Adipose tissue (tissue), 3 donors: ENCODE measurements around the gene PRKCE. TPM values are rescaled to one million over a fixed set of nuclear protein-coding genes. Genes with fewer than 3 reads are reported as not detected.

Experiments
- H3K27ac ChIP-seq: one replicate; pipeline ENCODE4 v1.5.1; 2013; ENCODE audit warnings: low read depth, low read length
- WGBS, 3 donors: extraction: QIAGEN DNeasy Blood & Tissue Kit; methylation state at CpG; one replicate each; pipeline ENCODE4 v1.1.7; 2013; 5-methylcytosine and 5-hydroxymethylcytosine counted together
- polyA plus RNA-seq, 3 donors: library from polyadenylated mRNA; stranded (reverse); fragments of 200-250 nt; gene quantifications; one replicate each; pipeline ENCODE4 v1.2.3, GENCODE V29; 2013
- donor health status: healthy with polysubstance abuse.
- donor health status: Bipolar disorder and iron deficiency.
- donor health status: healthy.

Gene PRKCE
- polyA plus RNA-seq, 3 donors = 2.8 to 4.6 (median 3.5) TPM

DNA sequence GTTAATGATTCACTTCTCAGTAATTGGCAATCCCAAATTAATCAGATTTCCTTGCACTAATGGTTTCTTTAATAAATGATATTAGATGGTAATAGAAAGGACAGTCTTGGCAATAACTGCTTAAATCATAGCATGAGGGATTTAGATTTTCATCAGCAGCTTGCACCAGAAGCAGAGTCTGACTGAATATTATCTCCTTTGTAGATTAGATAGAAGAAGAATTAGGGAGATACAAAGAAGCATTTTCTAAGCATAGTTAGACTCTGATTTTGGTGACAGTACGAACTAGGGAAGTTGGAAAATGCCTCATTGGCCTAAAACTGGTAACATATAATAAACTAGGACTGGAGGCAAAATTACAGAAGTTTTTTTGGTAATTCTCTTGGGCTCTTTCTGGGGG, 412.9 kb downstream of the PRKCE start:
- H3K27ac ChIP-seq = no peak overlapping the region
- 85 to 96% (median 95%) methylated on average over 1 of the region's 1 CpG for WGBS, 3 donors

DNA sequence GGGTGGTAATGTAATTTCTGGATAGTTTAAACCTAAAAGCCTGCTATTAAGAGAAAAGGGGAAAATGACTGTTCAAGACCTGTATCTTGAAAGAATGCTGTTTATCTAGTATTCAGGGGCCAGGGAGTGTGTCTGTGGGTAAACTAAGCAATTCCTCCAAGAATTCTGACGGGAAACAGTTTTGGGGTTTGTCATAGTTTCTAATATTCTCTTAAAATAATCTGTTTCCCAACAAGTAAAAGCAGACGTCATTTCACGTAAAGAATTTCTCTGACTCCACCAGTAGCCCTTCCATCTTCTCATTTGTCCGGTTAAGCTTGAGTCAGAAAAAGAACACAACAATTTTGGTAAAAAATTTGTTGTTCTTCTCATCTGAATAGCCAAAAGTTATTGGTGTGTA, 413.7 kb downstream of the PRKCE start:
- no peak overlapping the region for H3K27ac ChIP-seq
- whole genome bisulfite sequencing, 3 donors = 93 to 96% (median 95%) methylated on average over 4 of the region's 4 CpGs

GRCh38 chr2:46066116-46066515, 414.6 kb downstream of the PRKCE start:
- WGBS, 3 donors = 85 to 93% (median 85%) methylated on average over 3 of the region's 3 CpGs
- no peak overlapping the region for H3K27ac ChIP-seq

- H3K27ac ChIP-seq = no peak overlapping the region
- WGBS, 3 donors = 85 to 90% (median 88%) methylated on average over 5 of the region's 5 CpGs
Observed at GRCh38 chr2:46066601-46067000, 415.1 kb downstream of the PRKCE start.

GRCh38 chr2:46067062-46067461, 415.6 kb downstream of the PRKCE start:
- no peak overlapping the region for H3K27ac ChIP-seq
- 91 to 95% (median 94%) methylated on average over 3 of the region's 3 CpGs for WGBS, 3 donors

DNA sequence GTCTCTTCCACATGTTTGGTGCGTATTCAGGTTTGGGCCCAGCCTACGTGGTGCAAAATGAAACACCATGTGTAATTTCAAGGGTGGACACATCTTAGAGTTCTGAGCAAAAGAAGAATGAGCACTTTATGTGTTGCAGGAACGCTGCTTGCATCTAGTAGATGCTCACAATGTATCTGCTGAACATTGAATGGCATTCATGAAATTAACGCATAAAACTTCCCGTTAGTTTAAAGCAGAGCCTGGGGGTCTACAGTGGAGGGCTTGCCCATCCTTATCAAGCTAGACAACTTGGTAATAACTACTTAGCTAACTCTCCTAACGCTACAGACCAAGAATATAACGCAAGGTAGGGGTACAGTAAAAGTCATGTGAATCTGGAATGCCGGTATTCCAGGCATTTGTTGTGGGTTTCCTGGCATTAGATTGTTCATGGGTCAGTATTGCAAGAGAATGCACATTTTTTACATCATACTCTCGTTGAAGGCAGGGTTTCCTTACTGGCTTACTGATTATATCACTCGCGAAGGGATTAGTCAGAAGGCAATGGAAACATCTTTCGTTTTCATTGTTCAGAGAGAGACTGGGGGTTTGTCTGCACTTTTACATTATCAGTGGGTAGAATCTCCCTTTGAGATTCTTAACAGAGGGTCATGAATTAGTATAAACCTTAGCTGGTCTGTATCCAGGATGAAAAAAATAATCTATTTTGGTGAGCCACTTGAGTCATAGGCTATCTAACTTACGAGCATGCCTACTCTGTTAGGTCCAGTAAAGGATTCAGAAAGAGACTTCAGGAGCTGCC, 416.2 kb downstream of the PRKCE start:
- WGBS, 3 donors = 81 to 85% (median 83%) methylated on average over 13 of the region's 13 CpGs
- no peak overlapping the region for H3K27ac ChIP-seq

DNA sequence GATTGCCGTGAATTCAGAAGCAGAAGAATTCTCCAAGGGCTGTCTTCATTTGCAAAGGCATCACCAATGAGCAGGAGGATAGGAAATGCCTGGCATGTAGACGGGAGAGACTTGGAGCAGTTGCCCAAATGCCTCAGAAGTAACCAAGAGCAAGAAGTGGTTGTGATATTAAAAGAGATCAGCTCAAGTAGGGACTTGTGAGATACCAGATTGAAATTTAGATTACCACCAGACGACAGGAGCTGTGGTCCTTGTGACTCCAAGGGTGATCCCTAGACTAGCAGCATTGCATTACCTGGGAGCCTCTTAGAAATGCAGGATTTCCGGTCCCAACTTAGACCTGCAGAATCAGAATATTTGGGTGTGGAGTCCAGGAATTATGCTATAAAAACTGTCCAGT, 417.2 kb downstream of the PRKCE start:
- H3K27ac ChIP-seq = no peak overlapping the region
- WGBS, 3 donors = 92 to 97% (median 93%) methylated on average over 4 of the region's 4 CpGs

- 64 to 98% (median 82%) methylated on average over 3 of the region's 3 CpGs for WGBS, 3 donors
- H3K27ac ChIP-seq = no peak overlapping the region
Observed at GRCh38 chr2:46071074-46071473, 419.6 kb downstream of the PRKCE start.

DNA sequence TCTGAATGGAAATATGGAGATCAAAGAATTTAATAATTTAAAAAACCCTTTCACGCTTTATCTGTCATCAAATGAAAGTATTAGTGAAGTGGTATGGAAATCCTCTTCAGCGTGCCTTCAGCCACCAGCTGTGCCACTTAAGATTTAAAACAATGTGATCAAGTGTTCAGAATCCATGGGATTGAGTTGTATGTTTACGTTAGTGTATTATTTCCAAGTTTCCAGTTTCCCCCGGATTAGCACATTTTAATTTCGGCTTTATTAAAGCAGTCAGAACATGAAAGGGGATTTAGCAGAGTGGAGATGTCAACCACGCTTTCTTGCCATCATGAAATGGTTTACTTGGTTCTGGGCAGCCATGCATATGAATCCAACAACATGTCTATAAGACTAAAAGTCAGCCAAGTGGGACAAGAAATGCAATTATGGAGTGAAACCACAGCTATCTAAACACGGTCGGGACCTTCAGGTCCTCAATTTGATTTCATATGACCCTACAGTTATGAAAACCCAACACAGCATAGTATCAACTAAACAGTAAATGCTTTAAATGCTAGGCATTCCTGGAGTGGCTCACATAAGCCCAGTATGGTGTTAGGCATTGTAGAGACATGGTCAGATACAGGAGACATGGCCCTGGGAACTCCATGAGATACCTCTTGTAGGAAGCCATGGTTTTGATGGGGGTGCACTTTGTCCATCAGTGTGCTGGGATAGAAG, 420.8 kb downstream of the PRKCE start:
- H3K27ac ChIP-seq = no peak overlapping the region

GRCh38 chr2:46073540-46074046, 422.1 kb downstream of the PRKCE start:
- no peak overlapping the region for H3K27ac ChIP-seq
- WGBS, 3 donors = 65 to 78% (median 66%) methylated on average over 9 of the region's 9 CpGs

More for the DNA sequence above, 420.8 kb downstream of the PRKCE start:
- 93 to 95% (median 95%) methylated on average over 8 of the region's 8 CpGs for WGBS, 3 donors

- 86 to 89% (median 89%) methylated on average over 4 of the region's 4 CpGs for WGBS, 3 donors
- no peak overlapping the region for H3K27ac ChIP-seq
Observed at GRCh38 chr2:46074501-46074900, 423.0 kb downstream of the PRKCE start.

GRCh38 chr2:46075848-46076247, 424.4 kb downstream of the PRKCE start:
- H3K27ac ChIP-seq = no peak overlapping the region
- 82 to 91% (median 87%) methylated on average over 5 of the region's 5 CpGs for WGBS, 3 donors

- H3K27ac ChIP-seq = no peak overlapping the region
- WGBS, 3 donors = 72 to 86% (median 80%) methylated on average over 4 of the region's 4 CpGs
Observed at GRCh38 chr2:46076251-46076650, 424.8 kb downstream of the PRKCE start.

GRCh38 chr2:46076875-46077274, 425.4 kb downstream of the PRKCE start:
- WGBS, 3 donors = 92 to 94% (median 92%) methylated on average over 7 of the region's 7 CpGs

GRCh38 chr2:46077522-46078107, 426.1 kb downstream of the PRKCE start:
- H3K27ac ChIP-seq = no peak overlapping the region

More at GRCh38 chr2:46076875-46077274, 425.4 kb downstream of the PRKCE start:
- no peak overlapping the region for H3K27ac ChIP-seq

- no peak overlapping the region for H3K27ac ChIP-seq
- WGBS, 3 donors = 80 to 86% (median 82%) methylated on average over 4 of the region's 4 CpGs
Observed at GRCh38 chr2:46079985-46080560, 428.6 kb downstream of the PRKCE start.

DNA sequence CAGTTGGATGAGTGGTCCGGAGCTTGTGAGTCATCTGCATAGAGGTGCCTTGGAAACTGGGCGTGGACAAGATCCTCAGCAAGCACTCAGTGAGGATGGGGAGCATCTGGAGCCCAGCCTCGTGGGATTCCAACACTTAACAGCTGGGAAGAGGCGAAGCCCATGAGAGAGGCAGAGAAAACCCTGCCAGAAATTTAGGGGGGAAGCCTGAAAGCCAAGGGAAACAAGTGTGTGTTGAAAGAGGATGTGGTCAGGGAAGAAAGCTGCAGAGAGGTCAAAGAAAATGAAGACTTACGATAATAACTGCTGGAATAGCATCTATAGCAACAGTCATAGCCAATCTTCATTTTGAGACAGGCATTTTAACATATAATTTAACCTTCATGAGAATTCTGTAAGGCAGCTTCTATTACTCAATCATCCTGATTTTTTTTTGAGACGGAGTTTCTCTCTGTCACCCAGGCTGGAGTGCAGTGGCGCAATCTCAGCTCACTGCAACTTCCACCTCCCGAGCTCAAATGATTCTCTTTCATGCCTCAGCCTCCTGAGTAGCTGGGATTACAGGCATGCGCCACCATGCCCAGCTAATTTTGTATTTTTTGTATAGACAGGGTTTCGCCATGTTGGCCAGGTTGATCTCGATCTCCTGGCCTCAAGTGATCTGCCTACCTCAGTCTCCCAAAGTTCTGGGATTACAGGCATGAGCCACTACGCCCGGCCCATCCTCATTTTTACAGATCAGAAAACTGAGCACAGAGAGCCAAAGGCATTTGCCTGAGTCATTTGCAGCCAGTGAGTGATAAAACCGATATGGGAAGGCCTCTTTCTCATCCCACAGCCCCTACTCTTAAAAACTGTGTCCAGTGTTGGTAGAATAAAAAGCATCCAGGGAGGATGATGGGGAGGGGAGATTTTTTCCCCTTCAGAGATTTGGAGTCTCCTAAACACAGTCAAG, 431.3 kb downstream of the PRKCE start:
- WGBS, 3 donors = 64 to 83% (median 73%) methylated on average over 14 of the region's 14 CpGs
- H3K27ac ChIP-seq = no peak overlapping the region

DNA sequence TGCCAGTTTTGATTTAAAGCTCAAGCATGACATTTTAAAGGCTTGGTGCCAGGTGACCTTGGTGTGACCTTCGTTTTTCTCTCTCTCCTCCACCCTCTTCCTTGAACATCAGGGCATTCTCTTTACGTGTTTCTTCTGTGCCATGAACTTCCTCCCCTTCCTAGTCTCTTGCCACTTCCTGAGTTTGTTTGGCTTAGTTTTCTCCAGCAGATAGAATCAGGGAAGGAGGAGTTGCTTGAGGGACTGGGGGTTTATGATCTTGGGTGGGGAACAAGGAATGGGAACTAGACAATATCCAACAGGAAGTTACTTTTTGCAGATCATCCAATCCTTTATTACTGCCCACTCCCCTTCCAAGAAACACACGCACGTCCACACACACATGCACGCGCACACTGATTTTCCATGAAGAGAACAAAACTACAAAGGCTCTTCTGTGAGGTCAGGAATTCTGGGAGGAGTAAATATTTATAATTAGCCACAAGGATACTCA, 435.1 kb downstream of the PRKCE start:
- WGBS, 3 donors = 57 to 78% (median 68%) methylated on average over 6 of the region's 6 CpGs
- H3K27ac ChIP-seq = no peak overlapping the region
